ENCODE measurements around the gene C19orf81.

Gene C19orf81

DNA sequence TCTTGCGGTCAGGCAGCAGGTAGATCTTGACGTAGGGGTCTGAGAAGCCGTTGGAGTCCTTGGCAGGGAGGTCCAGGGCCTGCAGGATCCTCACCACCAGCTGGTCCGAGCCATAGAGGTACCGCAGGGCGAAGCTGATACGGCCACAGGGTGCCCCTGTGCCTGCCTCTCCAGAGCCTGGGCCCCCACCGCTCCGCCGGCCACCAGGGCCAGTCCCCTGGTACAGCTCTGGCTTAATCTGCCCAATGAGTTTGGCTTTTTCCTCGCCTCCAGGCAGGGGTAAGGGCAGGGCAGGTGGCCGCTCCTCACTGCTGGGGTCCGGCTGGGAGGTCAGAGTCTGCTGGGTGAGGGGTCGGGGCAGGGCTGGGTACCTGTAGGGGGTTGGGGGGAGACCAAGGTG, 19.4 kb upstream of the C19orf81 start:
- no peak for DNase-seq

DNA sequence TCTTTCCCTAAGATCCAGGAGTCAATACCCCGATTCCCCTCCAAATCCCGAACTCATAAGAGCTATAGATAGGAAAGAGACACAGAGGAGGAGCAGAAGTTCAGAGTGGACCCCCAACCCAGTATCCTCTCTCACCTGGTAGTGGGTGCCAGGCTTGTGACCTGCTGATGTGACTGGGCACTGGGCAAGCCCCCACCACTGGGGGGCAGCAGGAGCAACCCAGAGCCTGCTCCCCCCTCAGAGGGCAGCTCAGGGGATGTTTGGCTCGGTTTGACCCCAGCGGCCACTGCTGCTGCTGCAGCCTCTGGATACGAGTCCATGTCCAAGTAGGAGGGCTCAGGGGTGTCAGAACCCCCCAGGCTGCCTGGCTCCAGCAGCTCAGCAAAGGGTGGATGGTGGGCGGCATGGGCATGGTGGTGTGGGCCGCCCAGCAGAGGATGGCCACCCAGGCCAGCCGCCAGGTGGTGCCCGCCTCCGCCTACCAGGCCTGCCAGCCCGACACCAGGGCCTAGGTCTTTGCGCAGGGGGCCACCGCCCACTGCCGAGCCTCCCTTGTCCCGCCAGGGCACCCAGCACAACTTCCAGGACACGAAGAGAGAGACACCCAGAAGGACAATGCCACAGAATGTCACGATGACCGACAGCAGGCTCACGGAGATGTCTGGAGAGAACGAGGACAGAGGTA, 17.0 kb upstream of the C19orf81 start:
- no peak for DNase-seq

DNA sequence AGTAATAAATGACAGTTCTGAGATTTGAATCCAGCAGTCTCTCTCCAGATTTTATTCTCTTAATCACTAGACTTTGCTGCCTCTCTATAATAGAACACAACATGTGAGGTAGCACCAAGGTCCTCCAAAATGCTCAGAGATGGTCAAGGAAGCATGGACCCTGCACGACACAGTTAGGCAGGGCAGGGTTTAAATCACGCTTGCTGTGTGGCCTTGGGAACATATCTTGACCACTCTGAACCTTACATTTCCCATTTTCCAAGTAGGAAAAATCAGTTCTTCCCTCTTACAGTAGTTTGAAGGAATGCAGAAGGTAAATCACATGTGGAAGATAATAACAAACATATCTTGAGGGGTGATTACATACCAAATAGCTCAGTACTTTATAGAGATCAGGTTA, 15.9 kb upstream of the C19orf81 start:
- DNase-seq = no peak

DNA sequence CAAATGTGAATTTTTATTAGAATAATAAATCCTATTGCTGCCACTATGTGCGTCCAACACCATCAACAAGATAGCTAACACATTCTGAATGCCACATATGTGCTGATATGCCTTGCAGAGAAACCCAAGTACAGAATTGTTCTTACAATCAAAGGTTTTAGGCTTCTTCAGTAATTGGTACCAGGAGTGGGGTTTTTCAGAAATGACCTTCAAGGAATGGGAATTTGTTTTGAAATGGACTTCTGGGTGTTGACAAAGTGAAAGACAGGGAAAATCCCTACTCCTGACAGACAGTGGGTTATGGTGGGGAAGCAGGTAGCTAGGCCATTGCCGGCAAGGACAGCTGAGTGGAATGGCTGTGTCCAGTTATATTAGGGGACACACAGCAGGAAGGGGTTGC, 15.3 kb upstream of the C19orf81 start:
- no peak for DNase-seq

DNA sequence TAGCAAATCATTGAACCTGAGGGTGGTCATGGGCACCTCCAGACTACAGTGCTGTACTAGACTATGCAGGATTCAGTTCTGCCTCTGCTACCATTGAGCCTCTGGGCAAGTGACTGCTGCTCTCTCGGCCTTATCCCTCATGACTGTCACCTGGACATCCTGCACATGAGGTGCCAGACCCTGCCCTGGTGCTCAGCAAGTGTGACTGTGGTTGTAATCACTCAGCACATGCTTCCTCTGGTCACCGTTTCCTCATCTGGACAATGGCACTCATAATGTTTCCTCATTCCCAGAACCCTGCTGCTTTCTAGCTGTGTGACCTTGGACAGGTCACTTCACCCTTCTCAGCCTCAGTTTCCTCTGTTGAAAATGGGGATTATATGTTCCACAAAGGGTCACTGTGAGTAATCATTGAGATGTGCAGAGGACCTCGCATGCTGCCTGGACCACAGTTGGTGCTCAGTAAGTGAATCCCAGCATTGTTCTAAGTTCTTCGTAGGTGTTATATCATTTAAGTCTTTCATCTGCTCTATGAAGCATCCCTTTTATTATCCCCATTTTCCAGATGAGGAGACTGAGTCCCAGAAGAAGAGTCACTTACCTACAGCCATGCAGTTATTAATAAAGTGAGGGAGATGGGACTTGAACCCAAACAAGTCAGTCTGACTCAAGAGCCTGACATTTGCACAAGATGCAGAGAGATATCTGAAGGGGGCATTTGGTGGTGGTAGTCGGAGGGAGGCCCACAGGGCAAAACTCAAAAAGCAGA, 12.7 kb upstream of the C19orf81 start:
- DNase-seq = no peak

DNA sequence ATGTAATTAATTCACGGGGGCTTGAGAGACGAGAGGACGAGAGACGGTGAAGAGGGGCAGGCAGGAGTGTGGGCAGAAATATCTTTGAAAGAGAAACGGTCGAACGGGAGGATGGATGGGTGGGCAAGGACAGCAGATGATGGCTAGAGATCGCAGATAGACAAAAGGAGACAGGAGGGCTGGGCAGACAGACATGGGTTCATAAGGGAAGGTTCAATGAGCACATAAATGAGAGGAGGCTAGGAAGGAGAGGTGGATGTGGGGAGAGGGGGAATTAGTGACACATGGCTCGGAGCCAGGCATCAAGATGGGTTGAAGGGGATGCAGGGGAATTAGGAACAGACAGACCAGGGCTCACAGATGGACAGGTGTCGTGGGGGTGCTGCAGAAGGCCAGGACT, 10.6 kb upstream of the C19orf81 start:
- DNase-seq = no peak

DNA sequence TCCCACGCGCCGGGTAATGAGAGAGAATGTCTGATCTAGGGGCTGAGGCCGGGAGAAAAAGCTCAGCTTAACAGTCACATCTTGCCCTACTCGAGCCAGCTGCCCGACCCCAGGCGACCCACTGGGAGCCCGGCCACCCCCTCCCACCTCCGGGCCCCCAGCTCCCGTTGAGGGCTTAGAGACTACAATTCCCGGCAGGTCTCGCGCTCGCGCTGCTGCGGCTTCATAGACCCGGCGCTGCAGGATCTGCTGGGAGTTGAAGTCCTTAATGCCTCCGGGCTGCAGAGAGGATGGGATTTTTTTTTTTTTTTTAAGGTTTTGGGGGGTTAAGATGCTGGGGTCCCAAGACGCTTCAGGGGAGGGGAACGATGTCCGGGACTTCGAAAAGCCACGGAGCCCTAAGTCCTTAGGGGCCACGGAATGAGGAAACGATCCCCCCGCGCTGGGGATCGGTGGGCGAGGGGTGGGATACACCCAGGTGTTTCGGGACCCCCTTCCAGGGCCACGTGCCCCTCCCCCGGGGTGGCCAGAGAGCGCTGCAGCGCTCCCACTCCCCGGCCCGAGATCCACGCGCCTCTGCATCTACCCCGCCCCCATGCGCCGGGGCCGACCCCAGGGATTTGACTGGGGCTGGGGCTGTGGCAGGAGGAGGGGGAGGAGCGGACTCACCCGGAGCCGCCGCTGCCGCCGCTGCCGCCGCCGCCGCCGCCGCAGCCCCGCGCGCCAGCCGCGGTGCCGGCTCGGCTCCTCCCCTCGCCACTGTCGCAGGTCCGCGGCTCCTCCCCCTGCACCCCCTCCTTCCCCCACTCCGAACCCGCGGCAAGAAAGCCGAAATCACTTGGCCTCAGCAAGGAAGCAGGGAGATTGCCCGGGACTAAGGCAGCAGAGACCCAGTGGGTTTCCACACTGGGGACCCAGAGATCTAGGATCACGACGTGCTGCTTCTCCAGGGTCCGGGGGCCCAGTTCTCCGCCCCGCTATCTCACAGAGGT, 9.8 kb upstream of the C19orf81 start, which contains the start of gene SYT3:
Gene SYT3, minus strand, starts transcription at position 761 of the 992 bp plus-strand sequence. CDS start 2,470 bp downstream, outside the sequence.
- no peak for DNase-seq

DNA sequence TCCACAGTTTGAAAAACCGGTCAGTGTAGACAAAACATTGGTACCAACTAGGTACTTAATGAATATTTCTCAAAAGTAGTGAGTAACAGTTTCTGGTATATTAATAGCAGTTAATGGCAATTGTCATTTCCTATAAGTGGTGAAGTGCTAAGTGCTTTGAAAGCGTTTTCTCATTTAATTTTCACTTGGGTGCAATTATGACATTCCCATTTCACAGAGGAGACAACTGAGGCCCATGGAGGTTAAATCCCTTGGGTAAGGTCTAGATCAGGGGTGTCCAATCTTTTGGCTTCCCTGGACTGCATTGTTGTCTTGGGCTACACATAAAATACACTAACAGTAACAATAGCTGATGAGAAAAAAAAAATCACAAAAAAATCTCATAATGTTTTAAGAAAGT, 8.9 kb upstream of the C19orf81 start:
- DNase-seq = no peak

DNA sequence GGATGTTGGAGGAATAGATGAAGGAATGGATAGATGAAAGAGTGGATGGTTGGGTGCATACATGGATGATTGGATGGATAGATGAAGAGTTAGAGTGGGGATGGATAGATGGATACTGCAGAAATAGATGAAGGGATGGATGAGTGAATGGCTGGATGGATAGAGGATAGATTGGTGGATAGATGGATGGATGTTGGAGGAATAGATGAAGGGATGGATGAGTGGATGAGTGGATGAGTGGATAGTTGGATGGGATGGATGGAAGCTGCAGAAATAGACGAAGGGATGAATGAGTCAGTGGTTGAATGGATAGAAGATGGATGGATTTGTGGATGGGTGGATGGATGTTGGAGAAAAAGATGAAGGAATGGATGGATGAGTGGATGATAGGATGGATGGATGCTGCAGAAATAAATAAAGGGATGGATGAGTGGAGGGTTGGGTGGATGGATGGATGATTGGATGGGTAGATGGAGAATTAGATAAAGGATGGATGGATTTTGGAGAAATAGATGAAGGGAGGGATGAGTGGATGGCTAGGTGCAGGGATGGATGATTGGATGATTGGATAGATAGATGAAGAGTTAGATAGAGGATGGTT, 4.8 kb upstream of the C19orf81 start:
- DNase-seq = no peak

DNA sequence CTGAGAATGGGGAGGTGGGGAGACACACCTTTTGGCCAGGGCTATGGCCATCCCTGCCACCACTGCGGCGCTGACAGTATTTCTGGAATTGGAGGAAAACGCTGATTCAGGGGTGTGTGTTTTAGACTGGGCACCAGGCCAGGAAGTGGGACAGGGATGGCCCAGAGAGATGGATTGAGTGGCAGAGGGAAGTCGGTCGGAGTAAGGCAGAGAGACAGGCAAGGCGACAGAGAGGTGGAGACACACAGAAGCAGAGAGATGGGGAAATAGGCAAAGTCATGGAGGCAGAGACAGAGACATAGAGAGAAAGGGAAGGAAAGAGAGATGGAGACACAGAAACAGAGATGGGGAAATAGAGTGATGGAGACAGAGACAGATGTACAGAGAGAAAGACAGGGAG, 4.1 kb upstream of the C19orf81 start:
- DNase-seq = no peak

DNA sequence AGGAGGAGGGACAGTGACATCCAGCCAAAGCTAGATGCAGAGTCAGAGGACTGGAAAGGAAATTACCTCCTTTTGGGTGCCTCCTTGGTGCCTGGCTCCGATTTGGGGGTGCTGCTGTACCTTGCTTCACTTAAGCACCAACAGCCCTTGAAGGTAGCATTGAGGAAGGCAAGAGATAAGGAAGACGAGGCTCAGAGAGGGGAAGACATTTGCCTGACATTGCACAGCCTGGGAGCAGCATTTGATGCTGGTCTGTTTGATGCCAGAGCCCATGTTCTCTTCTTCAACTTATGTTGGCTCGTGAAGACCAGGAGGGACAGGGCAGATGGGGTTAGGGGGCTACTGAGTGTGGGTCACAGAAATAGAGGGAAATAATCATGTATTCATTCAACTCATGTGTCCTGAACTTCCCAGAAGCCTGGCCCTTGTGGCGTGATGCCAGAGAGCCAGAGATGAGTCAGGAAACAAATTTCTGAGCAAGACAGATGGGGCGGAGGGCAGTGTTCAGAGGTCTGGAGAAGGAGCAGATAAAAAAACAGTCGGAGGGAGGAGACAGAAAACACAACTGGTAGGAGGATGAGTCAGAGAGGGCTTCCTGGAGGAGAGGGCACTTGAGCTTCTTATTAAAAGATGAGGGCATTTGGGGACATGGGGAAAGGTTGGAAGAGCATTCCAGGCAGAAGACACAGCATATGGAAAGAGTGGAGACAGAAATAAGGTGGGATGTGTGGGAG, 3.0 kb upstream of the C19orf81 start:
- no peak for DNase-seq

DNA sequence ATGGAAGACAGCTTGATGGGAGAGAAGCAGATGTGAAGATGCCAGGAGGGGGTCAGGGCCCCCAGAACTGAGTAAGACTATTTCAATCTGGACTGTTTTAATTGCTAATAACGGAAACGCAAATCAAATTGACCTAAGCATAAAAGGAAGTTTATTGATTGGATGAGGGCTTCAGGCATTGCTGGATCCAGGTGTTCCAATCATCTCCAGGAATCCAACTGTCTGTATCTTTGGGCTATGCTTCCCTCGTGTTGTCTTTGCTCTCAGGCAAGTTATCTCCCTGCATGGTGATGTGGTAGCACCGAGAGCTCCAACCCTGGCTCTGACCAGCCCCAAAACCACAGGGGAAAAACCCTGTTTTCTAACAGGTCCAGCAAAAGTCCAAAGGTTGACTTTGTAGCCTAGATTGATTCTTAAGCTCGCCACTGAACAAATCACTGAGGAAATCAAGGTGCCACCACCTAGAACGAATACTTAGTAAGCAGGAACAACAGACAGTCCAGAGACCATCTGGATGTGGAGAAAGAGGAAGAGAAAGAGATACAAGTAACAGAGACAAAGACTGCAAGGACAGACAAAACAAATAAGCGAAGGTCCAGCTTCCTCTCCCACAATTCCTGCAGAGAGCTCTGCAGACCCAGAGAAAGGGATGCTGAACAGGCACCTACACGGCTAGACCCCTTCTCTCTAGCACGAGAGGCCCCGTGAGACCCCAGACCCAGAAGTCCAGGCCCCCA, 1.2 kb upstream of the C19orf81 start:
- DNase-seq = no peak

DNA sequence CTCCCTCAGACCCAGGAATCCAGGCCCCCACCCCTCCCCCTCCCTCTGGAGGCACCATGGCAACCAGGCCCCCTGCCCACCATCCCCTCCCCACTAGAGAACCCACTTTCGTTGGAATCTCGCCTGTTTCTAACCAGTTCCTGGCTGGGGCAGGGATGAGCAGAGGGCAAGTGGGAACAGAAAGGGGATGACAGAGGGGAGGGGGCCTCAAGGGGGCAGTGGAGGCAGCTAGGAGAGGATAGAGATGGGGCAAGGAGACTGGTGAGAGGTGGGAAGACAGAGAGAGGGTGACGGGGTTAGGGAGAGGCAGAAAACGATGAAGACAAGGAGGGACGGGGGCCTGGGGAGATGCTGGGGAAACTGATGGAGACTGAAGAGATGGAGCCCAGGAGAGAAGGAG, 586 bp upstream of the C19orf81 start:
- no peak for DNase-seq

DNA sequence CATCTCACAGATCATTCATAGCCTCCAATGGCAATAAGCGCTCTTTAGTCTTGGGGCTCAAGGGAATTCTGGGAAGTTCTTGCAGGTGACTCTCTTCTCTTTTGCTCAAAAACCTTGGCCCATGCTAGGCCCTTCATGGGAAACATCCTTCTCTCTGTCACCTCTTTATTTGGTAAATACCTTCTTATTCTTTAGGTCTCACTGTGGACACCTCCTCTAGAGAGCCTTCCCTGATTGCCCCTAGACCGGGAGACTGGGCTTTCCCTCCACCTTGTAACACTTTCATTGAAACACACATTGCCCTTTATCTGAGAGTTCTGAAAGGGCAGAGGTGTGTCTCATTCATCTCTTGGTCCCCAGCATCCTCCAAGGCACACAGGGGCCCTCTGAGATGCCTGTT, 1.9 kb downstream of the C19orf81 start:
- no peak for DNase-seq

DNA sequence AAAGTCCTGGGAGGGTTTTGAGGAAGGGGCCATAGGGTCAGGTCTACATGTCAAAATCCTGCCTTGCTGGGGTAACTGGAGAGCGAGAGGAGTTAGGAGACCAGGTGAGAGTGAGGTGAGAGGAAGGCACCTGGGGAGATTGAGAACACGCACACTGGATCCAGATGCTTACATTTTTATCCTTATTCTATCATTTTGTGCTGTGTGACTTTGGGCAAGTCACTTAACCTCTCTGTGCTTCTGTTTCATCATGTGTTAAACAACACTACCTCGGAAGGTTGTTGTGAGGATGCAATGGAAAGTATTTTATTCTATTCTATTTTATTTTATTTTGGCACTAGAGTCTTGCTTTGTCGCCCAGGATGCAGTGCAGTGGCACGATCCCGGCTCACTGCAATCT, 3.5 kb downstream of the C19orf81 start:
- DNase-seq = no peak

DNA sequence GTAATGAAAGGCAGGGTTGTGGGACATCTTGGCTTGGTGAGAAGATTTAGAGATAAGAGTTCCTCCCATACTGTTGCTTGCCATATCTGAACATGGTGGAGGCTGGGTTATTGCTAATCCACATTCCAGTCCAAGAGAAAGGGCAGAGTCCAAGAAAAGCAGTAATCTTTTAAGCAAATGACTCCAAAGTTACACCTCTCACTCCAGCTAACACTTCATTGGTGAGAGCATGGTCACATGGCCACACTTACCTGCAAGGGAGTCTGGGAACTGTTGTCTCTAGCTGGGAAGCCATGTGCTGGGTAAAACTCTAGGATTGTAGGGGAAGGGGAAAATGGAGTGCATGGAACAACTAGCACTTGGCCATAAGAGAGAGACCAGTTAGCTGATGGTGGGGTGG, 5.6 kb downstream of the C19orf81 start:
- DNase-seq = no peak

DNA sequence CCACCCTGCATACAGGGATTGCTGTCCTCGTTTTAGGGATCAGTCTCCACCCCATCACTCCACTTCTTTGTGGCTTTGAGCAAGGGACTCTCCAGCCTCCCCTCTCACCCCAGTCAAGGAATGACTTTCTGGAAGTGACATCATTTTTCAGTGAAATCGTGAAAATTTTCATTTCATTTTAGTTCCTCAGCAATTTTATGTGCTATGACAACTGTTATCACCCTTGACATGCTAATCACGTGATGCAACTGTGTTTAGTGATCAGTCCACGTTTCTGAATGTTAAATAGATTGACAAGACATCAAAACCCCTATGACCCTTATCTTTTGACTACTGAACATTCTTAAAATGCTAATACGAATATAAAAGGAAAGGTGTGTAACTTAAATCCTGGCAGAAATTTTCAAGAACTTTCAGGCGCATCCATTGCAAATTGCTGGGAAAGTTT, 8.0 kb downstream of the C19orf81 start:
- DNase-seq = no peak

DNA sequence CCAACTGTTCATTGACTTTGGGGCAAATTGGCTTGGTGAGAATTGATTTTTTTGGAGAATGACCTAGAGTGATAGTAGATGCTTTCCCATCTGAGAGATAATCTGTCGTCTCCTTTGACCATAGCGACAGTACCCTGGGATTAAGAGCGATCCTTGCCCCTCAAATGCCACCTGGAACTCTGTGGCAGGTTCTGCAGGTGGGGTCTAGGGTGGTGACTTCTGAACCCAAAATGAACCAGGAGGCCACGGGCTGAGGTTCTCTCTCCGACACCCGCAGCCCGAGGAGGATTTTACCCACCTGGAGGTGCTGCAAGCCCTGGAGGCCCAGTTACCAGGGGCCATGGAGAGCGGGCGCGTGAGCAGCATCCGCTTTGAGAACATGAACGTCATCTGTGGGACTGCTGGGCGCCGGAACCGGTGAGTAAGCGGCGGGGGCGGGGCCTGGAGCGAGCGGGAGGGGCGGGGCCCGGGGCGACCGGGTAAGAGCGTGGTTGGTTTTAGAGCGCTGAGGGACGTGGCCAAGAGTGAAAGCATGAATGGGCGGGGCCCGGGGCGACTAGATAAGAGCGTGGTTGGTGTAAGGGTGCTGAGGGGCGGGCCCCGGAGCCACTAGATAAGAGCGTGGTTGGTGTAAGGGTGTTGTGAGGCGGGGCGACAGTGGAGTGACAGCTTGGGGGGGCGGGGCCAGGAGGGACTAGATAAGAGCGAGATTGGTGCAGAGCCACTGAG, 8.6 kb downstream of the C19orf81 start:
- peak; percentile 11 for DNase-seq

DNA sequence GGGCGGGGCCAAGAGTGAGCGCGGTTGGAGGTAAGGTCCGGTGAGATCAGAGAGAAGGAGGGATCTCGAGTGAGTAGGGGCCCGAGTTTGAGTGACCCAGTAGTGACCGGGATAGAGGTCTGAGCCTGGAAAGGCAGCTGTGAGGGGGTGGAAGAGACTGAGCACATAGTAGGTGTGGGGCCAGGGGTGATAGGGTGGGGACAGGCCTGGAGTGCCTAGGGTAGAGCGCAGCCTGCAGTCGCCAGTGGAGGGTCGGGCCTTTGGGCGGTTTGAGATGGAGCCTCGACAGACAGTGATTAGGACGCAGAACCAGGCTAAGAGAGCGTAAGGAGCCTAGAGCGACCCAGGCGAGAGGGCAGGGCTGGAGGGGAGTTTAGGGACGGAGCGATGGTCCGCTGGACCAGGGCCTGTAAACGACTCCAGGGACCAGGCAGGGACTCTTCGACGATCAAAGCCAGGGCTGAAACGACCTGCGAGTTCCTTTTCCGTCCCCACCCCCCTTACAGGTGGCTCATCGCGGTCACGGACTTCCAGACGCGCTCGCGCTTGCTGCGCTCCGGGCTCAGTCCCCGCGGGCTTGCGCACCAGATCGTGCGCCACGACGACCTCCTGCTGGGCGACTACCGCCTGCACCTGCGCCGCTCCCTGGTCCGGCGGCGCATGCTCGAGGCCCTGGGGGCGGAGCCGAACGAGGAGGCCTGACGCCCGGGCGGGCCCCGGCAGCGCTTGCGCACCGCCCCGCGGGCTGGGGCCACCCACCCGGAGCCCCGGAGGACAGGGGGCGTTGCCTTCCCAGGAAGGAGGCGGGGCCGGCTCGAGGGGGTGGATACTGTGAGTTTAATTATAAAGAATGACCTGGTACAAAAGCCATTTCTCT, 9.4 kb downstream of the C19orf81 start:
- DNase-seq = no peak

Data from T1000 (cell line).